ENCODE measurements around the gene KIF13A. TPM values are rescaled to one million over a fixed set of nuclear protein-coding genes. Genes with fewer than 3 reads are reported as not detected.

Gene KIF13A
- total and polyA plus RNA-seq, 2 experiments from 2014 or later: 8.4 to 28.2 TPM

DNA sequence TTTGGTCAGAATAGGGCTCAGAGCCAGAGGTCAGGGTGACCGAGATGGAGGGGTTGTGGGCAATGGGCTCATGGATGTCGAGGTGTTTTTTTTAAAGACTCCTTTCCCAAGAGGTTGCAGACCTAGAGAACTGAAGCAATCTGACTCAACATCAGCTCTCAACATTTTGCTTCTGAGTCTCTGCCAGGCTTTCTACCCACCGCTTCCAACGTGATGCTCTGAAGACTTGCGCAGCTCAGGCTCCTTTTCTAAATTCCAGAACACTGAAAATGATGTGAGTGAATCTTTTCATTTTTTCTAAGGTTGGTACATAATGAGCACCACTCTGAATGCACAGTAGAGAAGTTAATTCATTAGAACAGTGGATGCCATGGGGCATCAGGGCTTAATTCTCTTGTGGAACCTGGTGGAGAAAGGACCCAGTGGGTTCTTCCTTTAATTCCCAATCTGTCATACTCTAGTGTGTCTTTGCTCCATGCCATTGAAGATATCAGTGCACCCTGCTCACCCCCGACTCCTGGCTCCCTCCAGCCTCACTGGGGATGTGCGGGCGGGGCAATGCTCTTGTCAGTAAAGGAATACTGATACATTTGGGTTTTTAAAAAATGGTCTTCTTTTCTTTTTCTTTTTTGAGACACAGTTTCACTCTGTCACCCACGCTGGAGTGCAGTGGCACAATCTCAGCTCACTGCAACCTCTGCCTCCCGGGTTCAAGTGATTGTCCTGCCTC, 17.0 kb upstream of the KIF13A start (continued):
- TF ChIP-seq, protein P1, sequence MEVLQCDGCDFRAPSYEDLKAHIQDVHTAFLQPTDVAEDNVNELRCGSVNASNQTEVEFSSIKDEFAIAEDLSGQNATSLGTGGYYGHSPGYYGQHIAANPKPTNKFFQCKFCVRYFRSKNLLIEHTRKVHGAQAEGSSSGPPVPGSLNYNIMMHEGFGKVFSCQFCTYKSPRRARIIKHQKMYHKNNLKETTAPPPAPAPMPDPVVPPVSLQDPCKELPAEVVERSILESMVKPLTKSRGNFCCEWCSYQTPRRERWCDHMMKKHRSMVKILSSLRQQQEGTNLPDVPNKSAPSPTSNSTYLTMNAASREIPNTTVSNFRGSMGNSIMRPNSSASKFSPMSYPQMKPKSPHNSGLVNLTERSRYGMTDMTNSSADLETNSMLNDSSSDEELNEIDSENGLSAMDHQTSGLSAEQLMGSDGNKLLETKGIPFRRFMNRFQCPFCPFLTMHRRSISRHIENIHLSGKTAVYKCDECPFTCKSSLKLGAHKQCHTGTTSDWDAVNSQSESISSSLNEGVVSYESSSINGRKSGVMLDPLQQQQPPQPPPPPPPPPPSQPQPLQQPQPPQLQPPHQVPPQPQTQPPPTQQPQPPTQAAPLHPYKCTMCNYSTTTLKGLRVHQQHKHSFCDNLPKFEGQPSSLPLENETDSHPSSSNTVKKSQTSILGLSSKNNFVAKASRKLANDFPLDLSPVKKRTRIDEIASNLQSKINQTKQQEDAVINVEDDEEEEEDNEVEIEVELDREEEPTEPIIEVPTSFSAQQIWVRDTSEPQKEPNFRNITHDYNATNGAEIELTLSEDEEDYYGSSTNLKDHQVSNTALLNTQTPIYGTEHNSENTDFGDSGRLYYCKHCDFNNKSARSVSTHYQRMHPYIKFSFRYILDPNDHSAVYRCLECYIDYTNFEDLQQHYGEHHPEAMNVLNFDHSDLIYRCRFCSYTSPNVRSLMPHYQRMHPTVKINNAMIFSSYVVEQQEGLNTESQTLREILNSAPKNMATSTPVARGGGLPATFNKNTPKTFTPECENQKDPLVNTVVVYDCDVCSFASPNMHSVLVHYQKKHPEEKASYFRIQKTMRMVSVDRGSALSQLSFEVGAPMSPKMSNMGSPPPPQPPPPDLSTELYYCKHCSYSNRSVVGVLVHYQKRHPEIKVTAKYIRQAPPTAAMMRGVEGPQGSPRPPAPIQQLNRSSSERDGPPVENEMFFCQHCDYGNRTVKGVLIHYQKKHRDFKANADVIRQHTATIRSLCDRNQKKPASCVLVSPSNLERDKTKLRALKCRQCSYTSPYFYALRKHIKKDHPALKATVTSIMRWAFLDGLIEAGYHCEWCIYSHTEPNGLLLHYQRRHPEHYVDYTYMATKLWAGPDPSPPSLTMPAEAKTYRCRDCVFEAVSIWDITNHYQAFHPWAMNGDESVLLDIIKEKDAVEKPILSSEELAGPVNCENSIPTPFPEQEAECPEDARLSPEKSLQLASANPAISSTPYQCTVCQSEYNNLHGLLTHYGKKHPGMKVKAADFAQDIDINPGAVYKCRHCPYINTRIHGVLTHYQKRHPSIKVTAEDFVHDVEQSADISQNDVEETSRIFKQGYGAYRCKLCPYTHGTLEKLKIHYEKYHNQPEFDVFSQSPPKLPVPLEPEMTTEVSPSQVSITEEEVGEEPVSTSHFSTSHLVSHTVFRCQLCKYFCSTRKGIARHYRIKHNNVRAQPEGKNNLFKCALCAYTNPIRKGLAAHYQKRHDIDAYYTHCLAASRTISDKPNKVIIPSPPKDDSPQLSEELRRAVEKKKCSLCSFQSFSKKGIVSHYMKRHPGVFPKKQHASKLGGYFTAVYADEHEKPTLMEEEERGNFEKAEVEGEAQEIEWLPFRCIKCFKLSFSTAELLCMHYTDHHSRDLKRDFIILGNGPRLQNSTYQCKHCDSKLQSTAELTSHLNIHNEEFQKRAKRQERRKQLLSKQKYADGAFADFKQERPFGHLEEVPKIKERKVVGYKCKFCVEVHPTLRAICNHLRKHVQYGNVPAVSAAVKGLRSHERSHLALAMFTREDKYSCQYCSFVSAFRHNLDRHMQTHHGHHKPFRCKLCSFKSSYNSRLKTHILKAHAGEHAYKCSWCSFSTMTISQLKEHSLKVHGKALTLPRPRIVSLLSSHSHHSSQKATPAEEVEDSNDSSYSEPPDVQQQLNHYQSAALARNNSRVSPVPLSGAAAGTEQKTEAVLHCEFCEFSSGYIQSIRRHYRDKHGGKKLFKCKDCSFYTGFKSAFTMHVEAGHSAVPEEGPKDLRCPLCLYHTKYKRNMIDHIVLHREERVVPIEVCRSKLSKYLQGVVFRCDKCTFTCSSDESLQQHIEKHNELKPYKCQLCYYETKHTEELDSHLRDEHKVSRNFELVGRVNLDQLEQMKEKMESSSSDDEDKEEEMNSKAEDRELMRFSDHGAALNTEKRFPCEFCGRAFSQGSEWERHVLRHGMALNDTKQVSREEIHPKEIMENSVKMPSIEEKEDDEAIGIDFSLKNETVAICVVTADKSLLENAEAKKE (CRISPR knock-in tag; IDR thresholded peaks at IDR 0.05): no peak
- TF ChIP-seq POLR2AphosphoS5 (IDR thresholded peaks at IDR 0.05; ENCODE audit: low read depth): no peak
- TF ChIP-seq STAT1 (IDR thresholded peaks at IDR 0.05; ENCODE audit: unreplicated experiment): no peak
- no peak for TF ChIP-seq ZNF114 (CRISPR knock-in tag; IDR thresholded peaks at IDR 0.05)
- no peak for TF ChIP-seq EZH2 (IDR thresholded peaks at IDR 0.05; ENCODE audit: low read depth, unreplicated experiment)
- TF ChIP-seq CREB1 (CRISPR knock-in tag; IDR thresholded peaks at IDR 0.05; ENCODE audit: low read depth): no peak
- TF ChIP-seq, protein P2, sequence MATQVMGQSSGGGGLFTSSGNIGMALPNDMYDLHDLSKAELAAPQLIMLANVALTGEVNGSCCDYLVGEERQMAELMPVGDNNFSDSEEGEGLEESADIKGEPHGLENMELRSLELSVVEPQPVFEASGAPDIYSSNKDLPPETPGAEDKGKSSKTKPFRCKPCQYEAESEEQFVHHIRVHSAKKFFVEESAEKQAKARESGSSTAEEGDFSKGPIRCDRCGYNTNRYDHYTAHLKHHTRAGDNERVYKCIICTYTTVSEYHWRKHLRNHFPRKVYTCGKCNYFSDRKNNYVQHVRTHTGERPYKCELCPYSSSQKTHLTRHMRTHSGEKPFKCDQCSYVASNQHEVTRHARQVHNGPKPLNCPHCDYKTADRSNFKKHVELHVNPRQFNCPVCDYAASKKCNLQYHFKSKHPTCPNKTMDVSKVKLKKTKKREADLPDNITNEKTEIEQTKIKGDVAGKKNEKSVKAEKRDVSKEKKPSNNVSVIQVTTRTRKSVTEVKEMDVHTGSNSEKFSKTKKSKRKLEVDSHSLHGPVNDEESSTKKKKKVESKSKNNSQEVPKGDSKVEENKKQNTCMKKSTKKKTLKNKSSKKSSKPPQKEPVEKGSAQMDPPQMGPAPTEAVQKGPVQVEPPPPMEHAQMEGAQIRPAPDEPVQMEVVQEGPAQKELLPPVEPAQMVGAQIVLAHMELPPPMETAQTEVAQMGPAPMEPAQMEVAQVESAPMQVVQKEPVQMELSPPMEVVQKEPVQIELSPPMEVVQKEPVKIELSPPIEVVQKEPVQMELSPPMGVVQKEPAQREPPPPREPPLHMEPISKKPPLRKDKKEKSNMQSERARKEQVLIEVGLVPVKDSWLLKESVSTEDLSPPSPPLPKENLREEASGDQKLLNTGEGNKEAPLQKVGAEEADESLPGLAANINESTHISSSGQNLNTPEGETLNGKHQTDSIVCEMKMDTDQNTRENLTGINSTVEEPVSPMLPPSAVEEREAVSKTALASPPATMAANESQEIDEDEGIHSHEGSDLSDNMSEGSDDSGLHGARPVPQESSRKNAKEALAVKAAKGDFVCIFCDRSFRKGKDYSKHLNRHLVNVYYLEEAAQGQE (IDR thresholded peaks at IDR 0.05; ENCODE audit: unreplicated experiment): no peak
- TF ChIP-seq, protein P3, sequence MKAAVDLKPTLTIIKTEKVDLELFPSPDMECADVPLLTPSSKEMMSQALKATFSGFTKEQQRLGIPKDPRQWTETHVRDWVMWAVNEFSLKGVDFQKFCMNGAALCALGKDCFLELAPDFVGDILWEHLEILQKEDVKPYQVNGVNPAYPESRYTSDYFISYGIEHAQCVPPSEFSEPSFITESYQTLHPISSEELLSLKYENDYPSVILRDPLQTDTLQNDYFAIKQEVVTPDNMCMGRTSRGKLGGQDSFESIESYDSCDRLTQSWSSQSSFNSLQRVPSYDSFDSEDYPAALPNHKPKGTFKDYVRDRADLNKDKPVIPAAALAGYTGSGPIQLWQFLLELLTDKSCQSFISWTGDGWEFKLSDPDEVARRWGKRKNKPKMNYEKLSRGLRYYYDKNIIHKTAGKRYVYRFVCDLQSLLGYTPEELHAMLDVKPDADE (IDR thresholded peaks at IDR 0.05): no peak

Data from GM23338 (cell line).